ENCODE measurements around the gene DMRT3. TPM values are rescaled to one million over a fixed set of nuclear protein-coding genes. Genes with fewer than 3 reads are reported as not detected.
"Not testable (repeated sequence)": the region's sequence is repeated elsewhere in the genome, so short reads cannot be mapped to it uniquely, and the experiment has no call there.

The DMRT3 gene
- polyA plus RNA-seq, 1 donor: 0.38 TPM

- DNase-seq (ENCODE audit: low read depth): no peak
These were observed 4.5 kb upstream of the DMRT3 start for GRCh38 chr9:971901-972500.

GRCh38 chr9:972501-973294 is 3.8 kb upstream of the DMRT3 start:
- no peak for DNase-seq (ENCODE audit: low read depth)

- DNase-seq (ENCODE audit: low read depth): no peak
These were observed 3.1 kb upstream of the DMRT3 start for GRCh38 chr9:973295-973834.

- DNase-seq (ENCODE audit: low read depth): no peak
These were observed 2.1 kb upstream of the DMRT3 start for GRCh38 chr9:974031-974995.

GRCh38 chr9:974996-975739 is 1.3 kb upstream of the DMRT3 start:
- no peak for DNase-seq (ENCODE audit: low read depth)

- DNase-seq (ENCODE audit: low read depth): no peak
These were observed 656 bp upstream of the DMRT3 start for GRCh38 chr9:975740-976257.

GRCh38 chr9:976943-977837 is 735 bp downstream of the DMRT3 start:
- no peak for DNase-seq (ENCODE audit: low read depth)

GRCh38 chr9:977838-978830 is 1.7 kb downstream of the DMRT3 start:
- no peak for DNase-seq (ENCODE audit: low read depth)

- DNase-seq (ENCODE audit: low read depth): no peak
These were observed 3.5 kb downstream of the DMRT3 start for GRCh38 chr9:979983-980382.

- no peak for DNase-seq (ENCODE audit: low read depth)
These were observed 4.2 kb downstream of the DMRT3 start for GRCh38 chr9:980640-981039.

- DNase-seq (ENCODE audit: low read depth): no peak
These were observed 5.0 kb downstream of the DMRT3 start for GRCh38 chr9:981491-981898.

GRCh38 chr9:982394-983230 is 6.2 kb downstream of the DMRT3 start:
- DNase-seq (ENCODE audit: low read depth): peak; percentile 45

GRCh38 chr9:994005-994404 is 17.6 kb downstream of the DMRT3 start:
- DNase-seq (ENCODE audit: low read depth): no peak

GRCh38 chr9:995192-995591 is 18.7 kb downstream of the DMRT3 start:
- DNase-seq (ENCODE audit: low read depth): no peak

- DNase-seq (ENCODE audit: low read depth): no peak
These were observed 19.3 kb downstream of the DMRT3 start for GRCh38 chr9:995781-996180.

GRCh38 chr9:998299-999110 is 22.1 kb downstream of the DMRT3 start:
- DNase-seq (ENCODE audit: low read depth): not testable (repeated sequence)

GRCh38 chr9:1001838-1002237 is 25.4 kb downstream of the DMRT3 start:
- no peak for DNase-seq (ENCODE audit: low read depth)

Data from forelimb muscle (tissue), 1 donor.